PFSK-1 (cell line): ENCODE data around the gene ZNF45.

ENCODE experiments used
- FOXP2 ChIP-seq: optimal IDR thresholded peaks from 2 replicates; pipeline ENCODE3; 2011; ENCODE audit warnings: borderline replicate concordance, control low read depth, inconsistent platforms; ENCODE audit not compliant: insufficient read depth; ENCODE audit errors: extremely low read length, extremely low read depth
- POLR2AphosphoS5 ChIP-seq: IDR thresholded peaks from 2 replicates; pipeline ENCODE4 v1.6.1; 2012; ENCODE audit warnings: low read depth, mild to moderate bottlenecking, control low read depth, low read length, moderate library complexity
- SIN3A ChIP-seq: IDR thresholded peaks from 2 replicates; pipeline ENCODE4 v1.6.1; 2012; ENCODE audit warnings: mild to moderate bottlenecking, low read length, moderate library complexity, borderline replicate concordance; ENCODE audit not compliant: insufficient read depth
- TAF1 ChIP-seq: IDR thresholded peaks from 2 replicates; pipeline ENCODE4 v1.6.1; 2012; ENCODE audit warnings: low read length, control low read depth, borderline replicate concordance; ENCODE audit not compliant: insufficient read depth
- TF ChIP-seq, protein P1 (sequence below), 2 experiments: IDR thresholded peaks; 2 replicates each; pipeline versions ENCODE4 v1.6.1 to v1.8.0; 2011 to 2012; ENCODE audit warnings: low read depth in 2 of 2, low read length in 2 of 2, control low read depth in 1 of 2, inconsistent platforms in 1 of 2, mild to moderate bottlenecking in 1 of 2, moderate library complexity in 1 of 2; ENCODE audit not compliant: insufficient read depth in 1 of 2

ZNF45 gene

GRCh38 chr19:43934055-43934984, 762 bp downstream of the ZNF45 start:
- TF ChIP-seq FOXP2 (no peak), TAF1 (no peak), SIN3A (no peak), POLR2AphosphoS5 (no peak)
- TF ChIP-seq, protein P1, sequence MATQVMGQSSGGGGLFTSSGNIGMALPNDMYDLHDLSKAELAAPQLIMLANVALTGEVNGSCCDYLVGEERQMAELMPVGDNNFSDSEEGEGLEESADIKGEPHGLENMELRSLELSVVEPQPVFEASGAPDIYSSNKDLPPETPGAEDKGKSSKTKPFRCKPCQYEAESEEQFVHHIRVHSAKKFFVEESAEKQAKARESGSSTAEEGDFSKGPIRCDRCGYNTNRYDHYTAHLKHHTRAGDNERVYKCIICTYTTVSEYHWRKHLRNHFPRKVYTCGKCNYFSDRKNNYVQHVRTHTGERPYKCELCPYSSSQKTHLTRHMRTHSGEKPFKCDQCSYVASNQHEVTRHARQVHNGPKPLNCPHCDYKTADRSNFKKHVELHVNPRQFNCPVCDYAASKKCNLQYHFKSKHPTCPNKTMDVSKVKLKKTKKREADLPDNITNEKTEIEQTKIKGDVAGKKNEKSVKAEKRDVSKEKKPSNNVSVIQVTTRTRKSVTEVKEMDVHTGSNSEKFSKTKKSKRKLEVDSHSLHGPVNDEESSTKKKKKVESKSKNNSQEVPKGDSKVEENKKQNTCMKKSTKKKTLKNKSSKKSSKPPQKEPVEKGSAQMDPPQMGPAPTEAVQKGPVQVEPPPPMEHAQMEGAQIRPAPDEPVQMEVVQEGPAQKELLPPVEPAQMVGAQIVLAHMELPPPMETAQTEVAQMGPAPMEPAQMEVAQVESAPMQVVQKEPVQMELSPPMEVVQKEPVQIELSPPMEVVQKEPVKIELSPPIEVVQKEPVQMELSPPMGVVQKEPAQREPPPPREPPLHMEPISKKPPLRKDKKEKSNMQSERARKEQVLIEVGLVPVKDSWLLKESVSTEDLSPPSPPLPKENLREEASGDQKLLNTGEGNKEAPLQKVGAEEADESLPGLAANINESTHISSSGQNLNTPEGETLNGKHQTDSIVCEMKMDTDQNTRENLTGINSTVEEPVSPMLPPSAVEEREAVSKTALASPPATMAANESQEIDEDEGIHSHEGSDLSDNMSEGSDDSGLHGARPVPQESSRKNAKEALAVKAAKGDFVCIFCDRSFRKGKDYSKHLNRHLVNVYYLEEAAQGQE (IDR thresholded peaks at IDR 0.05; ENCODE audit: insufficient read depth in 1 of 2, low read depth in 2 of 2, low read length in 2 of 2): no peak

GRCh38 chr19:43928820-43929219, 6.3 kb downstream of the ZNF45 start:
- TF ChIP-seq FOXP2: no peak
- no peak for TF ChIP-seq POLR2AphosphoS5
- no peak for TF ChIP-seq SIN3A
- TF ChIP-seq TAF1: no peak
- TF ChIP-seq, protein P1 (IDR thresholded peaks at IDR 0.05; ENCODE audit: insufficient read depth in 1 of 2, low read depth in 2 of 2, low read length in 2 of 2): no peak

- TF ChIP-seq, protein P1 (IDR thresholded peaks at IDR 0.05; ENCODE audit: insufficient read depth in 1 of 2, low read depth in 2 of 2, low read length in 2 of 2): no peak
- no peak for TF ChIP-seq FOXP2
- no peak for TF ChIP-seq TAF1
Observed at GRCh38 chr19:43923875-43924274, 11.2 kb downstream of the ZNF45 start.

- TF ChIP-seq FOXP2 (no peak), POLR2AphosphoS5 (no peak), SIN3A (no peak), TAF1 (no peak)
- TF ChIP-seq, protein P1 (IDR thresholded peaks at IDR 0.05; ENCODE audit: insufficient read depth in 1 of 2, low read depth in 2 of 2, low read length in 2 of 2): no peak
Observed at GRCh38 chr19:43914051-43914450, 21.0 kb downstream of the ZNF45 start.
